ENCODE measurements around the gene IL20RB.

The IL20RB gene, protein sequence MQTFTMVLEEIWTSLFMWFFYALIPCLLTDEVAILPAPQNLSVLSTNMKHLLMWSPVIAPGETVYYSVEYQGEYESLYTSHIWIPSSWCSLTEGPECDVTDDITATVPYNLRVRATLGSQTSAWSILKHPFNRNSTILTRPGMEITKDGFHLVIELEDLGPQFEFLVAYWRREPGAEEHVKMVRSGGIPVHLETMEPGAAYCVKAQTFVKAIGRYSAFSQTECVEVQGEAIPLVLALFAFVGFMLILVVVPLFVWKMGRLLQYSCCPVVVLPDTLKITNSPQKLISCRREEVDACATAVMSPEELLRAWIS

DNA sequence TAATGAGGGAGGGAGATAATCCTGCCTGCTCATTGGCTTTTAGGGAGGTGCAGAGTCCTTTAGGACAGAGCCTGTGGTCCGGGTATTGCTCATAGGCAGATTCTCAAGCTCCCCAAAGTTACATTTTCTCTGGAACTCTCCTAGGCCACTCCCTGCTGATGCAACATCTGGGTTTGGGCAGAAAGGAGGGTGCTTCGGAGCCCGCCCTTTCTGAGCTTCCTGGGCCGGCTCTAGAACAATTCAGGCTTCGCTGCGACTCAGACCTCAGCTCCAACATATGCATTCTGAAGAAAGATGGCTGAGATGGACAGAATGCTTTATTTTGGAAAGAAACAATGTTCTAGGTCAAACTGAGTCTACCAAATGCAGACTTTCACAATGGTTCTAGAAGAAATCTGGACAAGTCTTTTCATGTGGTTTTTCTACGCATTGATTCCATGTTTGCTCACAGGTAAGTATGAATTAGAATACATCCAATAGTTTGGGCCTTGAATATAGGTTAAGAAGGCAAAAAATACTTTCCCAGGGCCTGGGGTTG lies at the start of gene IL20RB:
Gene IL20RB (plus strand): TSS at position 233 of the 538 bp plus-strand sequence. CDS start 131 bp downstream, at position 364.
- DNase-seq, result no peak

DNA sequence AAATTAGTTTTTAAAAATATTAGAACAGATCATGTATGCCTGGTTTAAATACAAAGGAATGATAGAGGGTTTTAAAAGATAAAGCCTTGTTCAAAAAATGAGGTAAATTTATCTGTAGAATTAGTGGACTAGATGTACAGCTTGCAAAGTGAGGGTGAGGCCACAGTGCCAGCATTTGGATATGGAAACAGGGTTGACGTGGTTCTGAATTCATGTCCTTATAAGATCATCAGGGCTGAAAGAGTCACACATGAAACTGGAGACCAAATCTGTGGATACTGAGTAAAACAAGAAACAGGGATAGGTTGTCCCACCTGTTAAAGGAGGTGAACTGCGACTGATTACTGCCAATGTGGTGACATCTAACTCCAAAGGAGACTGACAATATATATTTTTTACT lies 49.5 kb upstream of the IL20RB start:
- no peak for DNase-seq

DNA sequence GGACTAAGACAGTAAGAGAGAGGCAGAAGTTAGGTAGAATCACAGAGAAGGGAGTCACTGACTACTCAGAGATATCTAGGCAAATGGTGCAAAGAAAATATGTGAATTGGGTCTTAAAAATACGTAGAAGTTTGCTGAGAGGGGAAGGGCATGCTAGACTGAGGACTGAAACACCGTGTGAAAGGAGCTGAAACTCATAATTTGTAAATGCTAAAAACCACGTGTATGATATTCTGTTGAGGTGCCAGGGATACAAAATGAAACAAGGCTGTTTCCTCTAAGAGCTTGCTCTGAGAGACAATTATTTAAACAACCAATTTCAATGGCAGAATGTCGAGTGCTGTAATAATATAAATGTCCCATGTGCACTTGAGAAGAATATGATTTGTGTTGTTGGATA lies 48.6 kb upstream of the IL20RB start:
- DNase-seq, result no peak

DNA sequence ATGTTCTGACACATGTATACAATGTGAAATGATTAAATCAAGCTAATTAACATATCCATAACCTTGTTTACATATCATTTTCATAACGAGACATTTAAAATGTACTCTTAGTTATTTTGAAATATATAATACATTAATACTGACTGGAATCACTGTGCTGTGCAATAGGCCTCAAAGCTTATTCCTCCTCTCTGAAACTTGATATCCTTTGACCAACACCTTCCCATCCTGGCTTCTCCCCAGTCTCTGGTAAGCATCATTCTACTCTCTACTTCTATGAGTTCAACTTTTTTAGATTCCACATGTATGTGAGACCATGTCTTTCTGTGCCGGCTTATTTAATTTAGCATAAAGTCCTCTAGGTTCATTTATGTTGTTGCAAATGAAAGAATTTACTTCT lies 47.1 kb upstream of the IL20RB start:
- DNase-seq, result no peak

DNA sequence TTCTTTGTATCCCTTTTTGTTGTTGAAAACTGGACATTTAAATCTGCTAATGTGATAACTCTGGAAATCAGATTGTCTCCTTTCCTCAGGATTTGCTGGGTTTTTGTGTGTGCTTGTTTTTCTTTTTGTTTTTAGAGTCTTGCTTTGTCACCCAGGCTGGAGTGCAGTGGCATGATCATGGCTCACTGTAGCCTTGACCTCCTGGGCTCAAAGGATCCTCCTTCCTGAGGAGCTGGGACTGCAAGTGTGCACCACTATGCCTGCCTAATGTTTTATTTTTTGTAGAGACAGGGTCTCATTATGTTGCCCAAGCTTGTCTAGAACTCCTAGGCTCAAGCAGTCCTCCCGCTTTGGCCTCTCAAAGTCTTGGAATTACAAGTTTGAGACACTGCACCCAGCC lies 44.6 kb upstream of the IL20RB start:
- no peak for DNase-seq

DNA sequence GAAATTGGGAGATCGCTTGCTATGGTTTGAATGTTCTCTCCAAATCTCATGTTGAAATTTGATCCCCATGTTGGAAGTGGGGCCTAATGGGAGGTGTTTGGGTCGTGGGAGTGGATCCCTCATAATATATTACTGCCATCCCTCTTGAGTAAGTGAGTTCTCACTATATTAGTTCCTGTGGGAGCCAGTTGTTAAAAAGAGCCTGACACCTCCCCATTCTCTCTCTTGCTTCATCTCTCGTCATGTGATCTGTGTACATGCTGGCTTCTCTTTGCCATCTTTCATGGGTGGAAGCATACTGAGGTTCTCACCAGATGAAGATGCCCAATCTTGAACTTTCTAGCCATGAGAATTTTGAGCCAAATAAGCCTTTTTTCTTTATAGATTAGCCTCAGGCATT lies 43.0 kb upstream of the IL20RB start:
- DNase-seq, result no peak

DNA sequence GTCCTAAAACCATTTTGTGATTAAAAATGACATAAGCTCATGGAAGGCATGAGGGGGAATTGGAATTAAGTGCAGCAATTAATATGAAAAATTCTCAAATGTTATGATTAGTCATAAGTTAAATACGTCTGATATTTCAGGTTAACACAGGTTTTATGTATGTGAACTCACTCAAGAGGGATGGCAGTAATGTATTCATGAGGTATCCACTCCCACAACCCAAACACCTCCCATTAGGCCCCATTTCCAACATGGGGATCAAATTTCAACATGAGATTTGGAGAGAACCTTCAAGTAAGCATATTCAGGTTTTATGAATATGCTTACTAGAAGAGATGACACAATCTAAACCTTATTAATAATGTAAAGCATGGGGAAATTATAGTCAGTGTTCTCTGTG lies 41.6 kb upstream of the IL20RB start:
- DNase-seq, result no peak

DNA sequence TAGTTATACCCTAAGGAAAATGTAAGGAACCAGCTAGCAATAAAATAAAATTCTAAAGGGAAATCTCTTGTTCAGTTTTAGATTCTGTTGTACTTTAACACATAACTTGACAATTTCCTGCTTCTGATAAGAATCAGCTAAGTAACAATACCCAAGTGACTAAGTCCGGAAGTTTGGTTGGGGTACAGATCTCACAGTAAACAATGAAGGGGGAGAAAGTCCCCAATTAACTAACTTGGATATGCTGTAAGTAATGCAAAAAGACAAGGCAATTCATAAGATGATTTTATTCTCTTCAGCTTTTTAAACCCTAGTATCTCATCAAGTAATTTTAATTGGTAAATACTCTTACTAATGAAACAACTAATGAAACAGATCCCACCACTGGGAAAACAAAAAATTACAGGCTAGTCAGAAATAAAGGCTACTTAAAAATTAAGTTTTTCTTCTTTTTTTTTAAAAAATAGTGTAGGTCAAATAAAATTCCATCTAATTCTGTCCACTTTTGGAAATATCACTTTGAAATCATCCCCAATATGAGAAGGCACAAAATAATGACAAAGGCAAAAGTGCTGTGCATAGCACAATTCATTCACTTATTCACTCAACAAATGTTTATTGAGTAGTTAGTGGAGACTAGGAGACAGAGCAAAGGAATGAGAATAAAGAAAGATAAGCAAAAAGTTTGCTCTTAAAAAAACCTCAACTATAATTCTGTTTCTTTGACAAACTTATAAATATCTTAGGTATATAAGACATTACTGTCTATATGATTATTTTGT lies 37.8 kb upstream of the IL20RB start:
- DNase-seq, result peak; percentile 14 to 23

DNA sequence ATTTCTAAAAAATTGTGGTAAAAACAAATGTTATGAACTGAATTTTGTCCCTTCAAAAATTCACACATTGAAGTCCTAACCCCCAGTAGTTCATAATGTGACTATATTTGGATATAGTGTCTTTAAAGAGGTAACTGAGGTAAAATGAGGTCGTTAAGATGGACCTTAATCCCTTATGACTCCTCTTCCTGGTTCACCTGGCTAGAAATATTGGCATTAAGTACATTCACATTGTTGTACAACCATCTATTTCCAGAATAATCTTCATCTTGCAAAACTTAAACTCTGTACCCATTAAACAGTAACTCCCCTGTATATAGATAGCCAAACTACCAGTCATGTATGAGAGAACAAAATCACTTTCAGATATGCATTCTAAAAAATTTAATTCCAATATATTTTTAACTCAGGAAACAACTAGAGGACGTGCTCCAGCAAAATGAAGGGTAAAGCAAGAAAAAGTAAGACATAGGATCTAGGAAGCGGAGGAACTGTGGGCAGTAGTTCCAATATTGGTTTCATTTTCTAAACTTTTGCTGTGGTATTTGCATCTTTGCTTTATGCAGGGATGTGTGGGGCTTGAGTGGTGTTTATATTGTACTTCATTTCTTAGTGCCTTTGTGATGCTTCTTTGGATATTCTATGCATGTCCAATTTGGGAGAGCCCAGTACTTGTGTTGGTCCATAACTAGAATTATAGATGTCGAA lies 36.7 kb upstream of the IL20RB start:
- no peak for DNase-seq

DNA sequence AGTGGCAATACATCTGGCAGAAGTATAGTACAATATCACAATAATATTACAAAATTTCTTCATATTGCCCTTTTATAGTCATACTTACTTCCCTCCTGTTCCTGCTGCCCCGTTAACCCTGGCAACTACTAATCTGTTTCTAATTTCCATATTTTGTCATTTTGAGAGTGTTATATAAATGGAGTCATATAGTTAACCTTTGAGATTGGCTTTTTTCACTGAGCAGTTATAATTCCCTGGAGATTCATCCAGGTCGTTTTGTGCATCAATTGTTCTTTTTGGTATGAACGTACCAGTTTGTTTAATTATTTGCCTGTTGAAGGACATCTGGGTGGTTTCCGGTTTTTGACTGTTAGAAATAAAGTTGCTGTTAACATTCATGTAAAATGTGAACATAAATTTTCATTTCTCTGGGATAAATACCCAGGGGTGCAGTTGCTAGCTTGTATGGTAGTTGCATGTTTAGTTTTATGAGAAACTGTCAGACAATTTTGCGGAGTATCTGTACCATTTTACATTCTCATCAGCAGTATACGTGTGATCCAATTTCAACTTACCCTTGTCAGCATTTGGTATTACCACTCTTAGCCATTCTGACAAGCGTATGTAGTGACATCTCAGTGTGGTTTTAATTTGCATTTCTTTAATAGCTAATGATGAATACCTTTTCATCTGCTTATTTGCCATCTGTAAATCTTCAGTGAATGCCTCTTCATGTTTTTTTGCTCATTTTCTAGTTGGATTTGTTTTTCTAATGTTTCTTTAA lies 32.2 kb upstream of the IL20RB start:
- no peak for DNase-seq

DNA sequence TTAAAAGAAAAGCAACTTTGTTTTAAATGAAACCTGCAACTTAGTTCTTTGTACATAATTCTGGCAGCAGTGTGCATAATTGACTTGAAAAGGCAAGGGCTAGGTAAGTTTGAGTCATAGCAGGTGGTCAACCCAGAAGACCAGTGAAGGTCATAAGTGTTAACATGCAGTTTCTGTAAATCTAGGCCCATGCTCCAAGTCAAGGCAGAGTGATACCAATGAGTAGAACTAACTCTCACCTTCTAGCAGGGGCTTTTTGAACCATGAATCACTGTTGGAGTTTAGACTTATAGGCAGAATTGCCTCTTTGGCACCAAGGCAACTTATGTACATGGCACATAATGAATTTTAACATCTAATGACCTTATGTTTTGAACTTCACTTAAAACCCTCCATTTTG lies 29.5 kb upstream of the IL20RB start:
- no peak for DNase-seq

DNA sequence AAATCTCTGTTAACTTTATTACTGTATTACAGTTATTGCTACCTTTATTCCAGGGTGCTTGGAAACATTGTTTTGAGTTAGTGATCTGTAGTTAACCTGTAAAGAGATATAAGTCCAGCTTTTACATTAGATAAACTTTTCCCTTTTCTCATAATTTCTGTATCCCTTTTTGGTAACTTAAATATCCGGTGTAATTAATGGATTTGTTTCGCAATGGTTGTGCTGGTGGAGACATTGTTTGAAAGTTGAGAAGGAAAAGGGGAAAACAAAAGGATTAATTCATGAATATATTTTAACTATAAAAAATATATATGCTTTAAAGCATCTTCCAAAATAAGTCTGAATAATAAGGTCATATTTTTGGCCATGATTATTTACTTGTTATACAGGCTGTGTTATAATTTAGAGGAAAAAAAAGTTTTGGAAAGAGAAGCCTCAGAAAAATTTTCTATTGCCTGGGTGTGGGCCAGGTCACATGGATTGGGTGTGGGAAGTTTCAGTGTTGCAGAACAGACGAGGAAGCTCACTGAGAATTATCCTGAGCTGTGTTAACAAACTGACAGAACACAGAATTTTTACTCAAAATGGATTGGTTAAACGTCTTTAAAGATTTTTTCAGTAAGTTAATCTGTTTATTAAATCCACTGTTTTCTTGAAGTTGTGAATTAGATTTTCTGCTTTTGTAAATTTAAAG lies 27.7 kb upstream of the IL20RB start:
- no peak for DNase-seq

DNA sequence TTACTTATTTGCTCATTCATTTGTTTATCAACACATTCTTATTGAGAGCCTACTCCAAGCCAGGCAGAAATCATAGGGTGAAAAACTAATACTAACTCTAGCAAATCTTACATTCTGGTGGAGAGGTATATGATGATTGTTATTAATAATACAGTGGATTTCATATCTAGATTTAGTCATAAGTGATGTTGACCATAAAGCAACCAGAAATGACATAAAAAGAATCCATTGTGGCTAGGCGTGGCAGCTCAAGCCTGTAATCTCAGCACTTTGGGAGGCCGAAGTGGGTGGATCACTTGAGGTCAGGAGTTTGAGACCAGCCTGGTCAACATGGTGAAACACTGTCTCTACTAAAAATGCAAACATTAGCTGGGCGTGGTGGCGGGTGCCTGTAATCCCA lies 26.2 kb upstream of the IL20RB start:
- DNase-seq, result no peak

DNA sequence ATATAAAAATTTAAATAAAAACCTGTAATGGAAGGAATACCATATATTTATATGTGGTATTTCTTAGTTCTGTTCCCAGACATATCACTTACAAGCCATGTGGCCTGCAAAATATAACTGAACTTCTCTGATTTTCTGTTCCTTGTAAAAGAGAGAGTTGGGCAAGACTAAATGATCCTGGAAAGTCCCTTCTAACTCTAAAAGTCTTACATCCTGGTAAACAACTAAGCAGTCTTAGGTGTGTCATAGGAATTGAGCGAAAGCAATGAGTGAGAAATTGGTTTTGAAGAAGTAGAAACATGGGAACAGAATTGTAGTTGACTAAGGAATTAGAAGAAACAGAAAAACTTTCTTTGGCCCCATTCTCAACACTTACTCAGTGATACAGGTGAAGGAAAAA lies 25.3 kb upstream of the IL20RB start:
- DNase-seq, result no peak

DNA sequence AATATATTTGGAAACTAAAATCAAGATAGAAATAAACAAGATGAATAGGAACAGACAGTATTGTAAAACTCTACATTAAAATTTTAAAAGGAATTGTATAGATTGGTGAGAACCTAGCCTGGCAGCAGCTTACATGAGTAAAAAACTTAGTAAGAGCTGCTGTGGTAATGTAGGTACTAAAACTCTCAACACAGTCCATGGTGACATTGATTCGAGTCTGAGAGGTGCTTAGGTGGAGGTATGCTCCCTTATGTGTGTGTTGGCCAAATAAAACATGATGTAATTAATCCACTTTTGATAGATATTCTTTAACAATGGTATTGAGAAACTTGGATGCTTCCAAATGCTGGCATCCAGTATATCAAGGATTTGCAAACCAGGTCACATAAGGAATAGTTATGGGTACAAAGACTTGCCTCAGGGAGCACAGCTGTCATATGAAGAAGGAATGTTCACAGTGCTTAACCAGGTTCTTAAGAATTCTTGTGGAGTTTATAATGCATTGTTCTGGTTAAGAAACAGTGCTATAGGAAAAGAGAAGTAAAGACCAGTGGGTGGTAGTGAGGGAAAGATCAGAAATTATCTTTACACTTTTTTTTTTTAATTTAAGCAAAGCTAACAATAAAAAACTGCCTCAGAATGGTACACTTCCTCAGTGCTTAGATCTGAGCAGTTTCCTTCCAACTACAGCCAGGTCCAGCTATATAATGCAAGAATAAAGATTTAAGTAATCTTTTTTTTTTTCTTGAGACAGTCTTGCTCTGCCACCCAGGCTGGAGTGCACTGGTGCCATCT lies 24.6 kb upstream of the IL20RB start:
- no peak for DNase-seq

DNA sequence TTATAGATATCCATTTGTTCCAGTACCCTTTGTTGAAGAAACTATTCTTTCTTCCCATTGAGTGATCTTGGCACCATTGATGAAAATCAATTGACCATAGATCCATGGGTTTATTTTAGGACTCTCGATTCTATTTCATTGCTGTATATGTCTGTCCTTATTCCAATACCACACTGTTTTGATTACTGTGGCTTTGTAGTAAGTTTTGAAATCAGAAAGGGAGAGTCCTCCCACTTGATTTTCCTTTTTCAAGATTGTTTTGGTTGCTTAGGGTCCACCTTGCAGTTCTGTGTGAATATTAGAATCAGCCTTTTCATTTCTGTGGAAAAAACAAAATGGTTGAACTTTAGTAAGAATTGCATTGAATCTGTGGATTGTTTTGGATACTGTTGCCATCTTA lies 20.6 kb upstream of the IL20RB start:
- DNase-seq, result no peak

DNA sequence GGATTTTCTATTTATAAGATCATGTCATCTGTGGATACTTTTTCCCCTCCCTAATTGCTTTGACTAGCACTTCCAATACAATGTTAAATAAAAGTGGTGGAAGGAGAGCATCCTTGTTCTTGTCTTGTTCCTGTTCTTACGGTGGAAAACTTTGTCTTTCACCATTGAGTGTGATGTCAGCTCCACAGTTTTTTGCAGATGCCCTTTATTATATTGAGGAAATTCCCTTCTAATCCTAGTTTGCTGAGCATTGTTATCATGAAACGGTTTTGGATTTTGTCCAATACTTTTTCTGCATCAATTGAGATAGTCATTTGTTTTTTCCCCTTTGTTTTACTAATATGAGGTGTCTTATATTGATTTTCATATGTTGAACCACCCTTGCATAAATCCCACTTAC lies 19.9 kb upstream of the IL20RB start:
- DNase-seq, result no peak

DNA sequence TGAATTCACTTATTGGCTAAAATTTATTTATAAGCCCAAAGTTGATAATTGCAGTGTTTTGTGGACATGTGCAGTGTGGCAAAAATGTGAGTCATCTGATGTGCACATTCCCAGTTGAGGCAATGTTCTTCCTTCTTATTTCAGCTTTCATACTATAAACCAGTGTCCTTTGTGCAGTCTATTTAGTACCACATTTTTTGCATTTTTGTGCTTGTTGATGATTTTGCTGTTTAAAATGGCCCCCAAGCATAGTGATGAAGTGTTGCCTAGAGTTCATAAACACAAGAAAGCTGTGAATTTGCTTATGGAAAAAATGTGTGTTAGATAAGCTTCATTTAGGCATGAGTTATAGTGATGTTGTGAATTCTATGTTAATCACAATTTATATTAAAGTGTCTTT lies 19.4 kb upstream of the IL20RB start:
- DNase-seq, result no peak

DNA sequence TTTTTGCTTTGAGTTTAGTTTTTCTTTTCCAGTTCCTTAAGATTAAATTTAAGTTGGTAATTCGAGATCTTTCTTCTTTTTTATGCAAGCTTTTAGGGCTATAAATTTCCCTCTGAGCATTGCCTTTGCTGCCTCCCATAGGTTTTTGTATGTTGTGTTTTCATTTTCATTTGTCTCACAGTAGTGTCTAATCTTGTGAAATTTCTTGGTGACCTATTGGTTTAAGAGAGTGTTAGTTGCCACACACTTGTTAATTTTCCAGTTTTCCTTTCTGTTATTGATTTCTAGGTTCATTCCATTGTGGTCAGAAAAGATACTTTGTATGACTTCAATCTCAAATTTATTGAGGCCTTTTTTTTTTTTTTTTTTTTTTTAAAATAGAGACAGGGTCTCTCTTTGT lies 18.3 kb upstream of the IL20RB start:
- DNase-seq, result no peak

DNA sequence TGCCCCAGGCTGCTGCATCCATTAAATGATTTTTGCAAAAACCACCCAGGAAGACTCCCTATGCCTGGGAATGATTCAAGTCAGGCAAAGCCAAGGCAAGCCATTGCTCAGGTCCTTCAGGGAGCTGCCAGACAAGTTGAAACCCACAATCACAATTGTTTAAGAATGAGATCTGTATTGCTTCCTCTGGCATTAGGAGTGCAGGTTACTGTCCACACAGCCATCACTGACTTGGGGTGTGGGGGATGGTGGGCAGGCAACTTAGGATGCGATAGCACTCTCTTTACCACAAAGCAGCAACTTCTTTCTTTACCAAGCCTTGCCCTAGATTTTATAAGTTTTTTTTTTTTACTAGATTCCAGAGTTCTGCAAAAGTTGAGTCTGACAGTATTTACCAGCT lies 15.0 kb upstream of the IL20RB start:
- no peak for DNase-seq

DNA sequence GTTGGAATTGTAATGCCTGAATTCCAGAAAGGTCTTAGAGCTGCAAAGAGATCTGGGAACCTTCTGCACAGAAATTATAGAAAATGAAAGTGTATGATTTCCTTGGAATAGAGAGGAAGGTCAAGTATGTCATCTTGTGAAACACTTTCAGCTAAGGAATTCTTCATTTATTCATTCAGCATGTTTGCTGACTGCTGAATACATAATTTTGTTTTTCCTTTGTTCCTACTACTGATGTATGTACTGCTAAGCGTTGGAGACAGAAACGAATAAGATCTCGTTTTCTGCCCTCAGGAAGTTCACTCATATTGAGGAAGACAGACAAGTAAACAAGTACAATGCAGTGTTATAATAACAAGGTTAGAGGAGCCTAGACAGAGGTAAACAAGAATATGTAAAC lies 14.3 kb upstream of the IL20RB start:
- no peak for DNase-seq

Measured in activated CD4-positive, alpha-beta T cell treated with anti-CD3 and anti-CD28 coated beads for 4 hours (primary cell).